ENCODE measurements around the gene HHAT.

DNA sequence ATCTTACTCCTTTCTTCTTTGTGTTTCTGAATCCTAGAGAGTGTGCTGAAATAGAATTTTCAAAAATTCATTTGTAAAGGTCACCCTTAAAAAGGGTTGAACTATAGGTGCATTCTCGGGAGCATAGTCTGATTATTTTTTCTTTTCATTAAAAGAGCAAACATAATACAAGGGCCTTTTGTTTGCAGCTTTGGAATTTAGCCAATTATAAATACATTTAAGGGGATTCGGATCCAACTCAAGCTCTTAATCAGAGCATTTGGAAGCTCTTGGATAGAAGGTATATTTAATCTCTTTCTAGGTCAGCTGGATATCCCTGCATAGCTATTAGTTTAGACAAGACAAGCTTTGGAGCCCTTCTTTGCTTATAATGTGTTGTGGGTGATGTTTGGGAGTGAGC is 321.7 kb downstream of the HHAT start:
- TF ChIP-seq, protein P1, sequence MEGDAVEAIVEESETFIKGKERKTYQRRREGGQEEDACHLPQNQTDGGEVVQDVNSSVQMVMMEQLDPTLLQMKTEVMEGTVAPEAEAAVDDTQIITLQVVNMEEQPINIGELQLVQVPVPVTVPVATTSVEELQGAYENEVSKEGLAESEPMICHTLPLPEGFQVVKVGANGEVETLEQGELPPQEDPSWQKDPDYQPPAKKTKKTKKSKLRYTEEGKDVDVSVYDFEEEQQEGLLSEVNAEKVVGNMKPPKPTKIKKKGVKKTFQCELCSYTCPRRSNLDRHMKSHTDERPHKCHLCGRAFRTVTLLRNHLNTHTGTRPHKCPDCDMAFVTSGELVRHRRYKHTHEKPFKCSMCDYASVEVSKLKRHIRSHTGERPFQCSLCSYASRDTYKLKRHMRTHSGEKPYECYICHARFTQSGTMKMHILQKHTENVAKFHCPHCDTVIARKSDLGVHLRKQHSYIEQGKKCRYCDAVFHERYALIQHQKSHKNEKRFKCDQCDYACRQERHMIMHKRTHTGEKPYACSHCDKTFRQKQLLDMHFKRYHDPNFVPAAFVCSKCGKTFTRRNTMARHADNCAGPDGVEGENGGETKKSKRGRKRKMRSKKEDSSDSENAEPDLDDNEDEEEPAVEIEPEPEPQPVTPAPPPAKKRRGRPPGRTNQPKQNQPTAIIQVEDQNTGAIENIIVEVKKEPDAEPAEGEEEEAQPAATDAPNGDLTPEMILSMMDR (IDR thresholded peaks at IDR 0.05; ENCODE audit: borderline replicate concordance, extremely low read depth, low read length, poor library complexity, severe bottlenecking): no peak
- TF ChIP-seq EZH2 (IDR thresholded peaks at IDR 0.05; ENCODE audit: borderline replicate concordance, low read depth, low read length, severe bottlenecking): no peak
